Subcutaneous abdominal adipose tissue (tissue), 5 donors: Measurements from ENCODE around the gene RAB43.

ENCODE experiments used
- H3K27ac ChIP-seq: one replicate; pipeline ENCODE4 v1.7.0; 2013; ENCODE audit warnings: low read depth, mild to moderate bottlenecking, inconsistent platforms, low read length, moderate library complexity
- H3K27me3 ChIP-seq, 5 donors: one replicate each; pipeline ENCODE4 v1.7.0; 2013; ENCODE audit warnings: low read length in 5 of 5, inconsistent platforms in 1 of 5; ENCODE audit not compliant: control insufficient read depth in 5 of 5, insufficient read depth in 4 of 5
- H3K36me3 ChIP-seq, 5 donors: one replicate each; pipeline ENCODE4 v1.7.0; 2013; ENCODE audit warnings: low read length in 5 of 5; ENCODE audit not compliant: control insufficient read depth in 5 of 5, insufficient read depth in 5 of 5
- H3K4me1 ChIP-seq, 5 donors: one replicate each; pipeline ENCODE4 v1.7.0; 2013; ENCODE audit warnings: low read length in 5 of 5, mild to moderate bottlenecking in 3 of 5, moderate library complexity in 1 of 5; ENCODE audit not compliant: control insufficient read depth in 5 of 5, insufficient read depth in 5 of 5
- H3K4me3 ChIP-seq, 5 donors: one replicate each; pipeline ENCODE4 v1.7.0; 2013; ENCODE audit warnings: low read length in 5 of 5, low read depth in 1 of 5
- H3K9ac ChIP-seq, 5 donors: one replicate each; pipeline ENCODE4 v1.7.0; 2013; ENCODE audit warnings: low read length in 5 of 5, mild to moderate bottlenecking in 4 of 5, moderate library complexity in 3 of 5
- H3K9me3 ChIP-seq, 5 donors: one replicate each; pipeline ENCODE4 v1.7.0; 2013; ENCODE audit warnings: low read length in 5 of 5; ENCODE audit not compliant: control insufficient read depth in 5 of 5
- donor health status: healthy.
- donor health status: healthy.
- donor health status: healthy.
- donor health status: healthy.
- donor health status: healthy.

The RAB43 gene

DNA sequence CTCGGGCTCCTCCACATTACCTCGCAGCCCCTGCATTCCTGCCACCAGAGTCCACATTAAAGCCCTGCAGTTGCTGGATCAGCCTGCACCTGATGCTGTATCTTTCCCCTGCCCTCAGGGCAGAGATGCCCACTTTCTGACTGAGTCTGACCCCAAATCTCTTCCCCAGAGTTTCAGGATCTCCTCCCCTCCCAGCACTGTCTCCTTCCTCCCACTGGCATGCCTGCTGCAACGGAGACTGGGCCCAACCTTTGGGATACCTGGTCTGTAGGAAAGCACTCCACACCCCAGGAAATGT lies 81.6 kb downstream of the RAB43 start:
- no peak overlapping the region for H3K9ac ChIP-seq
- no peak overlapping the region for H3K27ac ChIP-seq
- H3K4me1 ChIP-seq: peaks cover 0 to 3% (median 0%) of the 10 kb centered on the region in 5 donors
- peaks cover 0 to 6% (median 0%) of the 10 kb centered on the region in 5 donors for H3K36me3 ChIP-seq
- no peak overlapping the region for H3K4me3 ChIP-seq
- H3K27me3 ChIP-seq: peaks cover 0 to 12% (median 10%) of the 10 kb centered on the region in 5 donors
- no peaks in the 10 kb centered on the region for H3K9me3 ChIP-seq

DNA sequence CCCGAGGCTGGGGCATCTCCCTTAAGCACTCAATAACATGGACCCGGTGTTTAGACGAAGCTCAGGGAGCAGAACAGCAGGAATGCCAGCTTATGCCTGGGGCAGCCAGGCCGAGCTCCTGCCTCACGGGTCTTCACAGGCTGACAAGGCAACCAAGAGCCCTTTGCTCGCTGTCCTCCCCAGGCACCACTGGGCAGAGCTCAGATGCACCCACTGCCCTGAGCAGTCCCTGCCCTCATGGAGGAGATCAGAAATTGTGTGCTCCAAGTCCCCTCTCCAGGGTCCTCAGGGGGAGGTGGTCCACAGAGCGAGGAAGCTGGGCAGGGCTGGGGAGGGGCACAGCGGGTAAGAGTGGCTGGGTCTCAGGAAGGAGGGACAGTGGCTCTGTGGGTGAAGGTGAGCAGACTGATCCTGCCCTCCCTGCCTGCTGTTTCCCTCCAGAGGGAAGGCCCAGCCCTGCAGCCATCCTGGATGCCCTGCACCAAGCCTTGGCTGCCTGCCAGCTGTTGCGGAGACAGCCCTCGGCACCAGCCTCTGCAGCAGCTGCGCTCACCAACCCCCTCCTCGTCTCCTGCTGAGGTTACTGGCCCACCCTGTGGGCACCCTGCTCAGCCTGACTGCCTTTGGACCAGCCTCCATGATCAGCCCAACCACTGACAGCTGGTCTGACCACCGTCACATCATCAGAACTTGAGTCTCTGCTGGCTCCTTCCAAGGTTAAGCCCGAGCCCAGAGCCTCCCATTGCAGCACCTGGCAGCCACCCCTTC lies 82.1 kb downstream of the RAB43 start:
- Histone ChIP-seq H3K4me1 (peaks cover 0 to 3% (median 0%) of the 10 kb centered on the region in 5 donors), H3K36me3 (peaks cover 0 to 6% (median 0%) of the 10 kb centered on the region in 5 donors), H3K4me3 (no peak overlapping the region), H3K9ac (no peak overlapping the region), H3K9me3 (no peaks in the 10 kb centered on the region), H3K27ac (no peak overlapping the region), H3K27me3 (peaks cover 0 to 12% (median 10%) of the 10 kb centered on the region in 5 donors)

DNA sequence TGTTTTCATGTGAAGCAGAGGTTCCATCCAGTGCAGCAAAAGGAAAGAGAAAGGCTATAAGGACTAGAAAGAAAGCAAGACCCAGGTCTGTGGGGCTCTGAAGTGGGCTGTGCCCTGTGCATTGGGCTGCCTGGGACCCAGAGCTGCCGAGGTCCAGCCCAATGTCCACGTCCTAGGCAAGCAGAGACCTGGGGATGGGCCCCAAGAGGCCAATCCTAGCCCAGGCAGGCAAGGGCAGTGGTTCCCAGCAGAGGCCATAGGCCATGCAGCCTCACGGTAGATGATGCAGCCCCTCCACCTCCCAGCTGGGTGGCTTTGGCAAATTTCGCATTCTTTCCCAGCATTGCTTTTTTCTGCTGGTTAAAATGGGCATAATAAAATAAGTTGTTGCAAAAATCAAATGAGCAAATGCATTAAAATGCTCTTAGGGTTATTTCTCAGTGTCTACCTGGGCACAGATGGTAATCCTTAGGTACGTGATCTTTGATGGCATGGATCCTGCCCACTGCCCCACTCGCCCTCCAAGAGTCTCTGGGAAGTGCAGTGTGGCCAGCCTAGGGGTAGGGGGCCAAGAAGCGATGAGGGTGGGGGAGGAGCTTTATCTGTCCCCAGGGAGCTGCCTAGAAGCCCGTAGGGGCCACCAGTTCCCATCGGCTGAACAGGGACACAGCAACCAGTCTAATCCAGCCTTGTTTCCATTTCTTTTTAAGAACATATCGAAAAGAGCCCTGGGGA lies 83.3 kb downstream of the RAB43 start:
- no peaks in the 10 kb centered on the region for H3K9me3 ChIP-seq
- no peak overlapping the region for H3K27ac ChIP-seq
- H3K4me1 ChIP-seq: peaks cover 0 to 3% (median 0%) of the 10 kb centered on the region in 5 donors
- no peak overlapping the region for H3K9ac ChIP-seq
- H3K27me3 ChIP-seq: peaks cover 0 to 12% (median 10%) of the 10 kb centered on the region in 5 donors
- peaks cover 0 to 6% (median 0%) of the 10 kb centered on the region in 5 donors for H3K36me3 ChIP-seq
- H3K4me3 ChIP-seq: no peak overlapping the region
